Astrocyte of the cerebellum (primary cell): ENCODE measurements around the gene ACKR1.

Experiments
- DNase-seq: peaks from one replicate; pipeline ENCODE4 v3.0.0-alpha.2; 2011; ENCODE audit warnings: low read depth
- H3K4me3 ChIP-seq: 2 replicates; pipeline ENCODE4 v1.5.1; 2011; ENCODE audit warnings: mild to moderate bottlenecking, low read depth, low read length, moderate library complexity
- CTCF ChIP-seq: IDR thresholded peaks from 2 replicates; pipeline ENCODE4 v1.5.1; 2012; ENCODE audit warnings: low read length, low read depth, moderate library complexity, mild to moderate bottlenecking; ENCODE audit errors: missing control alignments
- in situ Hi-C: cut with HindIII; loops from 2 replicates; pipeline ENCODE4 v1.10.0; 2017; ENCODE audit warnings: low sequenced_read_pairs

ACKR1 gene

GRCh38 chr1:159218649-159219636 is 14.3 kb downstream of the ACKR1 start:
- no peak for TF ChIP-seq CTCF
- no peak for DNase-seq
- in situ Hi-C loops, result no loop called here
- no peak overlapping the region for H3K4me3 ChIP-seq

- in situ Hi-C loops, result no loop called here
- TF ChIP-seq CTCF, result no peak
- no peak for DNase-seq
- H3K4me3 ChIP-seq, result no peak overlapping the region
These were observed 17.6 kb downstream of the ACKR1 start for GRCh38 chr1:159222075-159222865.

DNA sequence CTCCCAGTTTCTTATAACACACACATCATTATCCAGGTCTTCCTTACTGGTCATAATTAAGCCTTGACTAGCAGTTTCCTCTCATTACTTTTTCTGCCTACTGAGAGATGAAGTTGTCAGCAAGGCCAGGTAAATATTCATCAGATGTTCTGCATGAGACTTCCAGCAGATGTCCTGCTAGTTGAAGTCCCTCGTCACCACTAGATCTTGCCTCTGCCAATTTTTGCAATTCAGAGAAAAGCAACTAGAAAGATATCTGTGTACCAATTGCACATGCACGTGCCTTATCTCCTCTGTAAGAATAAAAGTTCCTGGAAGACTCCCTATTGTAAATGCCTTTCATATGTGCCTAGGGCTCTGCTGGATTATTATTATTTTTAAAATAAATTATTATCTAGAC is 18.3 kb downstream of the ACKR1 start:
- in situ Hi-C loops, result no loop called here

GRCh38 chr1:159228554-159228953 is 23.9 kb downstream of the ACKR1 start:
- no peak for TF ChIP-seq CTCF
- H3K4me3 ChIP-seq, result no peak overlapping the region
- DNase-seq, result no peak
- in situ Hi-C loops, result no loop called here

More for the DNA sequence above, 18.3 kb downstream of the ACKR1 start:
- H3K4me3 ChIP-seq, result no peak overlapping the region
- DNase-seq, result no peak
- no peak for TF ChIP-seq CTCF

DNA sequence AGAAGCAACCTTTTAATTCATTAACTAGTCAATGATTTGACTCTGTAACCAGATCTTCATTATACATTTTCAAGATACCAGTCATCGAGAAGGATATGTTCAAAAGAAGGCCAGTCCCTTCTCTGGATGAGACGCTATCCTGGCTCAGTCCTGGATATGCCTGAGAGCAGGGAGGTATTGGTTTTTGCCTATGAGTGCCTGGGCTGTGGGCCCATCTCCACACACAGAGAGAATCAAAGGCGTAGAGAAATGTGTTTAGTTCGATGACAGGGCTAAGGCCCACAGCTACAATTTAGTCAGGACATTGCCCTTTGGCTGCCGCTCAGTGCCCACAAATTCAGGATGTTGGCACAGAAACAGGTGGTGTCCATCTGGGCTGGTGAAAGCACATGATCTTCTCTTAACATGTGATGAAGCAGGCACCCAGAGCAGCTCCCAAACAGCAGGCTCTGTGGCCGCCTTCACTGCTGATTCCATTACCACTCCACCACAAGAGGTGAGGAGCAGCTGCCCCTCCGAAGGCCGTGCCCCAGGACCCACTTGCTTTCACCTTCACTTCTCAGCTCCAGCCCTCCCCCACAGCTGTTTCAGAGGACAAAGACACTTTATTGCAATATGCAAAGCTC is 24.7 kb downstream of the ACKR1 start:
- TF ChIP-seq CTCF, result no peak
- in situ Hi-C loops, result no loop called here
- no peak for DNase-seq
- no peak overlapping the region for H3K4me3 ChIP-seq

DNA sequence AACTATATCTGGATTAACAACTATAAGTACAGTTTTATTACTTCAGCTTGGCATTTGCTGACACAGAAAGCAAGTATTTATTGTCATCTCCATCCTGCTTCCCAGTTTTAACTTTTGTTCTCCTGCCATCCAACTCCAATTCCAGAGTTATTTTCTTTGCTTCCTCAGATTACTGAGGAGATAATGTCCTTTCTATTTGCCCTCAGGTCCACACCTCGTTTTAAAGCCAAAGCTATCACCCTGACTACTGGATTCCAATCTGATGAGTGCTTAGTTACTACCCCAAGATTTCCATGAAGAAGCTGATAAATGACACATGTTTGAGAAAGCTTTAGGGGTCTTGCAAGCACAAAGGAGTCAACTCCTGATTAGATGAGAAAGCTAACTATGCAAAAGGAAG is 25.2 kb downstream of the ACKR1 start:
- no peak for DNase-seq
- in situ Hi-C loops, result no loop called here
- H3K4me3 ChIP-seq, result no peak overlapping the region
- no peak for TF ChIP-seq CTCF
